SK-N-SH (cell line): ENCODE data around the gene GJE1. TPM values are rescaled to one million over a fixed set of nuclear protein-coding genes. Genes with fewer than 3 reads are reported as not detected.

ENCODE experiments used
- CTCF ChIA-PET: fragments of 300-600, 350-600 bp; formaldehyde crosslinking; extraction: SDS; loops from one replicate; lab custom pipeline; 2021; lab: Yijun Ruan, JAX
- POLR2A ChIA-PET: fragments of 350-600 bp; sonication (Branson Sonifier 250); formaldehyde crosslinking; extraction: SDS; loops from one replicate; lab custom pipeline; 2020; ENCODE audit warnings: antibody characterized with exemption, inconsistent platforms; lab: Yijun Ruan, JAX
- DNase-seq: peaks from one replicate; pipeline ENCODE4 v3.0.0; 2012
- H2AFZ ChIP-seq: fragments of 200-600 bp; sonication (generic); 2 replicates; pipeline ENCODE4 v1.8.1; 2016; ENCODE audit warnings: antibody characterized with exemption, mild to moderate bottlenecking, low read depth
- H3F3A ChIP-seq: fragments of 200-600 bp; sonication (generic); replicated peaks from 2 replicates; pipeline ENCODE3; 2016; ENCODE audit warnings: antibody characterized with exemption, mild to moderate bottlenecking; ENCODE audit not compliant: insufficient read depth
- H3K27ac ChIP-seq, 2 experiments: fragments of 200-500 bp in 1 of 2; fragments of 200-600 bp in 1 of 2; sonication (Bioruptor generic) in 1 of 2; sonication (generic), shearing (Covaris generic) in 1 of 2; 2 replicates each; pipeline versions ENCODE4 v1.5.1 to v1.6.1; 2014 to 2016; ENCODE audit warnings: low read depth in 2 of 2, inconsistent platforms in 1 of 2, low read length in 1 of 2, mild to moderate bottlenecking in 1 of 2, mixed read lengths in 1 of 2
- H3K27me3 ChIP-seq: fragments of 200-600 bp; sonication (generic), shearing (Covaris generic); 2 replicates; pipeline ENCODE4 v1.6.1; 2016; ENCODE audit warnings: mixed run types; ENCODE audit not compliant: insufficient read depth
- H3K36me3 ChIP-seq, 2 experiments: fragments of 200-500 bp in 1 of 2; fragments of 200-600 bp in 1 of 2; sonication (Bioruptor generic) in 1 of 2; sonication (generic) in 1 of 2; replicated peaks in 1 of 2; 2 replicates each; pipeline versions ENCODE3 to v1.5.1; 2014 to 2016; ENCODE audit warnings: low read length in 1 of 2, mild to moderate bottlenecking in 1 of 2; ENCODE audit not compliant: insufficient read depth in 2 of 2, control insufficient read depth in 1 of 2
- H3K4me1 ChIP-seq, 2 experiments: fragments of 200-500 bp in 1 of 2; fragments of 200-600 bp in 1 of 2; sonication (Bioruptor generic) in 1 of 2; sonication (generic), shearing (Covaris generic) in 1 of 2; 2 replicates each; pipeline versions ENCODE4 v1.5.1 to v1.6.1; 2014 to 2016; ENCODE audit warnings: low read depth in 1 of 2, low read length in 1 of 2, mixed run types in 1 of 2; ENCODE audit not compliant: insufficient read depth in 2 of 2, control insufficient read depth in 1 of 2
- H3K4me2 ChIP-seq: fragments of 200-600 bp; sonication (generic), shearing (Covaris generic); 2 replicates; pipeline ENCODE4 v1.6.1; 2017; ENCODE audit warnings: mixed run types
- H3K4me3 ChIP-seq, 2 experiments: fragments of 200-500 bp in 1 of 2; fragments of 200-600 bp in 1 of 2; sonication (Bioruptor generic) in 1 of 2; sonication (generic), shearing (Covaris generic) in 1 of 2; 2 replicates each; pipeline versions ENCODE4 v1.5.1 to v1.8.1; 2014 to 2016; ENCODE audit warnings: low read depth in 2 of 2, inconsistent platforms in 1 of 2, low read length in 1 of 2, mild to moderate bottlenecking in 1 of 2, mixed read lengths in 1 of 2, moderate library complexity in 1 of 2
- H3K79me2 ChIP-seq: fragments of 200-600 bp; sonication (generic); 2 replicates; pipeline ENCODE4 v1.8.1; 2017; ENCODE audit warnings: mild to moderate bottlenecking; ENCODE audit not compliant: insufficient read depth
- H3K9ac ChIP-seq: fragments of 200-600 bp; sonication (generic); 2 replicates; pipeline ENCODE4 v1.6.1; 2017; ENCODE audit warnings: mixed run types
- H3K9me2 ChIP-seq: fragments of 200-600 bp; sonication (generic); 2 replicates; pipeline ENCODE4 v1.6.1; 2017; ENCODE audit warnings: mixed run types
- H3K9me3 ChIP-seq: fragments of 200-600 bp; sonication (generic); 2 replicates; pipeline ENCODE4 v1.6.1; 2017; ENCODE audit warnings: mixed run types, mild to moderate bottlenecking, moderate library complexity
- H4K20me1 ChIP-seq: fragments of 200-600 bp; sonication (generic); 2 replicates; pipeline ENCODE4 v1.6.1; 2017; ENCODE audit warnings: mild to moderate bottlenecking, mixed run types; ENCODE audit not compliant: insufficient read depth
- CHD2 ChIP-seq: fragments of 150-350 bp; IDR thresholded peaks from 2 replicates; pipeline ENCODE4 v1.6.1; 2018; ENCODE audit warnings: low read length; ENCODE audit not compliant: partially characterized antibody
- ELF1 ChIP-seq: IDR thresholded peaks from 2 replicates; pipeline ENCODE4 v1.4.0; 2012
- EP300 ChIP-seq, 2 experiments: IDR thresholded peaks; 2 replicates each; pipeline versions ENCODE4 v1.4.0 to v1.6.1; 2012; ENCODE audit warnings: borderline replicate concordance in 1 of 2, low read depth in 1 of 2, low read length in 1 of 2
- EZH2phosphoT487 ChIP-seq: fragments of 200-600 bp; sonication (generic); IDR thresholded peaks from 2 replicates; pipeline ENCODE4 v1.6.1; 2017; ENCODE audit warnings: low read depth, mixed run types, mild to moderate bottlenecking, antibody characterized with exemption, moderate library complexity, borderline replicate concordance
- GATA2 ChIP-seq: sonication (generic); formaldehyde crosslinking; IDR thresholded peaks from 2 replicates; pipeline ENCODE4 v1.5.0; 2020; ENCODE audit warnings: mild to moderate bottlenecking, missing genetic modification reagents
- MEF2A ChIP-seq: IDR thresholded peaks from 2 replicates; pipeline ENCODE4 v1.4.0; 2012; ENCODE audit warnings: low read depth, borderline replicate concordance
- MXI1 ChIP-seq: IDR thresholded peaks from 2 replicates; pipeline ENCODE4 v1.6.1; 2012; ENCODE audit warnings: mild to moderate bottlenecking, low read depth, low read length, improper control_type of control experiment
- NFIC ChIP-seq: IDR thresholded peaks from 2 replicates; pipeline ENCODE4 v1.4.0; 2012; ENCODE audit warnings: borderline replicate concordance
- NRF1 ChIP-seq: IDR thresholded peaks from 2 replicates; pipeline ENCODE4 v1.6.1; 2012; ENCODE audit warnings: low read depth, mild to moderate bottlenecking, low read length
- PBX3 ChIP-seq: IDR thresholded peaks from 2 replicates; pipeline ENCODE4; 2012
- POLR2AphosphoS5 ChIP-seq: IDR thresholded peaks from 2 replicates; pipeline ENCODE4 v1.6.1; 2012; ENCODE audit warnings: low read depth, low read length
- RXRA ChIP-seq: IDR thresholded peaks from 2 replicates; pipeline ENCODE4 v1.4.0; 2012; ENCODE audit warnings: low read depth, mild to moderate bottlenecking, borderline replicate concordance
- SMC3 ChIP-seq: IDR thresholded peaks from 2 replicates; pipeline ENCODE4 v1.6.1; 2012; ENCODE audit warnings: low read depth, low read length, improper control_type of control experiment
- TAF1 ChIP-seq: IDR thresholded peaks from 2 replicates; pipeline ENCODE4 v1.6.1; 2012; ENCODE audit warnings: low read depth, mild to moderate bottlenecking, low read length, moderate library complexity, borderline replicate concordance
- TCF12 ChIP-seq: IDR thresholded peaks from 2 replicates; pipeline ENCODE4 v1.4.0; 2012
- TEAD4 ChIP-seq: IDR thresholded peaks from 2 replicates; pipeline ENCODE4 v1.4.0; 2012; ENCODE audit warnings: mild to moderate bottlenecking, borderline replicate concordance; ENCODE audit not compliant: insufficient read depth
- USF2 ChIP-seq: fragments of 150-350 bp; IDR thresholded peaks from 2 replicates; pipeline ENCODE4 v1.6.1; 2017; ENCODE audit warnings: antibody characterized with exemption, low read length, low read depth, borderline replicate concordance
- WGBS: methylation state at CpG from one replicate; pipeline ENCODE4 v1.1.6; 2017; ENCODE audit warnings: low lambda C conversion rate; 5-methylcytosine and 5-hydroxymethylcytosine counted together
- polyA plus RNA-seq, 3 experiments: library from polyadenylated mRNA; depleted of rRNA; stranded (reverse); fragments of >200 nt; gene quantifications; 2 replicates each; pipeline ENCODE4 v1.2.3, GENCODE V29; 2012
- TF ChIP-seq, protein P1 (sequence below): fragments of 200-600 bp; sonication (generic); IDR thresholded peaks from 2 replicates; pipeline ENCODE4 v1.6.1; 2017; ENCODE audit warnings: antibody characterized with exemption, mild to moderate bottlenecking, moderate library complexity
- TF ChIP-seq, protein P2 (sequence below): IDR thresholded peaks from 2 replicates; pipeline ENCODE4 v1.4.0; 2012; ENCODE audit warnings: low read depth, borderline replicate concordance

The GJE1 gene
- polyA plus RNA-seq, 1 of the 3 experiments (the other 2 are of a cell fraction): not detected

DNA sequence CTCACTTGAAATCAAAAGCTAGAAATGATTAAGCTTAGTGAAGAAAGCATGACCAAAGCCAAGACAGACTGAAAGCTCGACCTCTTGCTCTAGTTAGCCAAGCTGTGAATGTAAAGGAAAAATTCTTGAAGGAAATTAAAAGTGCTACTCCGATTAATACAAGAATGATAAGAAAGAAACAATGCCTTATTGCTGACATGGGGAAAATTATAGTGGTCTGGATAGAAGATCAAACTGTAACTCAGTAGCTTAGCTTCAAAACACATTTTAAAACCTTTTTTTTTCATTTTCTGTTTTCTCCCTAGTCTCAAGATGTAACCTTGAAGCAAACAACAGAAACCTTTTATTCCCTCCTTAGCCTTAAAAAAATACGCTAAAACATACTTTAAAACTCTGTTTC, 11.4 kb upstream of the GJE1 start:
- Histone ChIP-seq H3K36me3 (no peaks in the 10 kb centered on the region), H3K4me2 (no peak overlapping the region), H3K4me1 (no peaks in the 10 kb centered on the region), H3K27ac (no peak overlapping the region), H3K27me3 (no peaks in the 10 kb centered on the region; the same call in 1 of the 2 replicates), H3K9ac (no peak overlapping the region), H4K20me1 (no peaks in the 10 kb centered on the region), H2AFZ (no peak overlapping the region), H3K79me2 (no peaks in the 10 kb centered on the region), H3K4me3 (no peak overlapping the region), H3K9me3 (no peaks in the 10 kb centered on the region), H3F3A (no peaks in the 10 kb centered on the region), H3K9me2 (no peaks in the 10 kb centered on the region)
- no peak for TF ChIP-seq TEAD4
- TF ChIP-seq, protein P1, sequence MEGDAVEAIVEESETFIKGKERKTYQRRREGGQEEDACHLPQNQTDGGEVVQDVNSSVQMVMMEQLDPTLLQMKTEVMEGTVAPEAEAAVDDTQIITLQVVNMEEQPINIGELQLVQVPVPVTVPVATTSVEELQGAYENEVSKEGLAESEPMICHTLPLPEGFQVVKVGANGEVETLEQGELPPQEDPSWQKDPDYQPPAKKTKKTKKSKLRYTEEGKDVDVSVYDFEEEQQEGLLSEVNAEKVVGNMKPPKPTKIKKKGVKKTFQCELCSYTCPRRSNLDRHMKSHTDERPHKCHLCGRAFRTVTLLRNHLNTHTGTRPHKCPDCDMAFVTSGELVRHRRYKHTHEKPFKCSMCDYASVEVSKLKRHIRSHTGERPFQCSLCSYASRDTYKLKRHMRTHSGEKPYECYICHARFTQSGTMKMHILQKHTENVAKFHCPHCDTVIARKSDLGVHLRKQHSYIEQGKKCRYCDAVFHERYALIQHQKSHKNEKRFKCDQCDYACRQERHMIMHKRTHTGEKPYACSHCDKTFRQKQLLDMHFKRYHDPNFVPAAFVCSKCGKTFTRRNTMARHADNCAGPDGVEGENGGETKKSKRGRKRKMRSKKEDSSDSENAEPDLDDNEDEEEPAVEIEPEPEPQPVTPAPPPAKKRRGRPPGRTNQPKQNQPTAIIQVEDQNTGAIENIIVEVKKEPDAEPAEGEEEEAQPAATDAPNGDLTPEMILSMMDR: no peak
- TF ChIP-seq MEF2A: no peak
- no peak for TF ChIP-seq PBX3
- TF ChIP-seq USF2: no peak
- no peak for TF ChIP-seq GATA2 (CRISPR knock-in tag)
- TF ChIP-seq EP300 (IDR thresholded peaks at IDR 0.05; ENCODE audit: borderline replicate concordance in 1 of 2, low read depth in 1 of 2, low read length in 1 of 2): no peak
- no peak for TF ChIP-seq NFIC
- no peak for TF ChIP-seq SMC3
- TF ChIP-seq MXI1: no peak
- no peak for TF ChIP-seq RXRA
- no peak for TF ChIP-seq NRF1
- TF ChIP-seq TCF12: no peak
- TF ChIP-seq, protein P2, sequence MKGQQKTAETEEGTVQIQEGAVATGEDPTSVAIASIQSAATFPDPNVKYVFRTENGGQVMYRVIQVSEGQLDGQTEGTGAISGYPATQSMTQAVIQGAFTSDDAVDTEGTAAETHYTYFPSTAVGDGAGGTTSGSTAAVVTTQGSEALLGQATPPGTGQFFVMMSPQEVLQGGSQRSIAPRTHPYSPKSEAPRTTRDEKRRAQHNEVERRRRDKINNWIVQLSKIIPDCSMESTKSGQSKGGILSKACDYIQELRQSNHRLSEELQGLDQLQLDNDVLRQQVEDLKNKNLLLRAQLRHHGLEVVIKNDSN: no peak
- no peak for TF ChIP-seq ELF1
- no peak for TF ChIP-seq EZH2phosphoT487
- TF ChIP-seq CHD2: no peak
- no peak for TF ChIP-seq TAF1
- no peak for TF ChIP-seq POLR2AphosphoS5
- no peak for DNase-seq
- 10% methylated on average over 3 of the region's 3 CpGs for WGBS
- POLR2A ChIA-PET: no interaction called here
- CTCF ChIA-PET: interaction anchor here (4.0 kb wide), 1 partner anchor 9 kb away, joined by 18 read pairs; no protein-coding TSS in a partner anchor
